HG03025 (cell line): ENCODE results near the gene COLEC12.

Experiments used
- ATAC-seq: cut with Tn5 transposase; IDR thresholded peaks from one replicate; pipeline ENCODE4 v1.9.1; 2021; ENCODE audit warnings: mild to moderate bottlenecking, moderate library complexity; ENCODE audit not compliant: unreplicated experiment, low FRiP score

COLEC12 gene

DNA sequence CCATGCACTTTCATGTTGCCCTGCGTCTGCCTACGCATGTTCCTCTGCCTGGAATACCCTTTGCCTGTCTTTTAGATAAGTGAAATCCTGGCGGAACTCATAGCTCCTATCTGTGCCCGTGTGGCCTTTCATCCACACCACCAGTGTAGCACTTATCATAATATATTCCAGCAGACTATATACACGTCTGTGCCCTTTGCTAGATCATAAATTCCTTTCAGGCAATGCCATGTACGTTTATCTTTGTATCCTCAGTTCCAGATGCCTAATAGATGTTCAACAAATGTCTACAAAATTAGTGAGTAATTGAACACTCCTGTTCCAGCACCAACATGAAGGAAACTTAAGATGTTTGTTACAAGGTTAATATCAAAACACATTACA, 106.9 kb downstream of the COLEC12 start:
- no peak for ATAC-seq

DNA sequence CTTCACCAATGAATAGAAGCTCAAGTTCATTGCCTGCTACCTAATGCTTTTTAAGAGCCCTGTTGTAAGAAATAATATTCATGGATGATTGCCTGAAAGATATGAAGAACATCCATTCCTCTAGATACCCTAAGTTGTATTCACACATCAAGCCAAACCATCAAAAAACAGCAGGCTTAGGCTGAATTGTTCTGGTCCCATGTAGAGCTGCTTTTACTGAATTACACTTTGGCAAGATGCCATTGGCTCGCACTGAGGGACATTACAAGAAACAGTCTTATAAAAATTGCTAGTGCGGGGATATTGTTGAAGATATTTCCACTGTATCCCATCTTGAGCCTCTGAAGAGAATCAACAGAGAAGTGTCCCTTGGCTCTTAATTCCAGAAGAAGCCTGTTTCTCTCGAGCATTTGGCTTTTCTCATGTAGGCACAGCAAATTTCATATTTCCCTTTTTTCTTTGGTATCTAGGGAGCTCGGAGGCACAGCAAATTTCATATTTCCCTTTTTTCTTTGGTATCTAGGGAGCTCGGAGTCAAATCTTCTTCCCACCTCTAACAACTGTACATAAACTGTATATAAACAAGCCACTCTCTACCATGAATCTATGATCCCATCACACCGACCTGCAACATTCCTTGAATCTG, 107.5 kb downstream of the COLEC12 start:
- ATAC-seq, result no peak

DNA sequence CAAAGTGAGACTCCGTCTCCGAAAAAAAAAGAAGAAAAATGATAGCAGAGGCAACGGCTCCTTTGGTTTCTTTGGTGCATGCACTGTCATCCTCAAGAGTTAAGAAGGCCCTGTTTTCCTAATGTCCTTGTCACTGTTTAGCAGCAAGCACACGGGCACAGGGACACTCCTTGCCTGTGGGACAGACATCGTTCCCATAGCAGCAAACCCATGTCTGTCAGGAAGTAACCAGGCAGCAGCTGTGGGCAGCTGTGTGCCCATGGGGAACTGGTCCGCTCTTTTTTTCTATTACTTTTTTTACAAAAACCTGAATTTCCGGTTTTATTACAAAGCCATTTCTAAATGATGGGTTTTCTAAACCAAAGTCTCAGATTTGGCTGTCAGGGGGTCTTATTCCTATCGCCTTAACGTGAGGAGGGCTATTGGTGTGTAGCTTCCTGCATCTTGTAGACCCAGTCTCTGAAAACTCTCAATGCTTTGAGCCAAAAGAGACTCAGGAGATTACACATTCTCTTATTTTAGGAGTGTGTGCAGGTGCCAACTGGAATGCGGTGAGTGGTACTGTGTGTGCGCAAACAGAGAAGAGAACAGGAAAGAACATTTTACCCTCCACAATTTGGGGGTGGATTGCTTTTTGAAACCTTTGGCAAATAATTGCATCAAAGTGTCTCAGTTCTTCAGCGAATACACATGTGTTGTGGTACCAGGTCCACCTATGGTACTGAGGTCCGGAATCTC, 109.6 kb downstream of the COLEC12 start:
- no peak for ATAC-seq

DNA sequence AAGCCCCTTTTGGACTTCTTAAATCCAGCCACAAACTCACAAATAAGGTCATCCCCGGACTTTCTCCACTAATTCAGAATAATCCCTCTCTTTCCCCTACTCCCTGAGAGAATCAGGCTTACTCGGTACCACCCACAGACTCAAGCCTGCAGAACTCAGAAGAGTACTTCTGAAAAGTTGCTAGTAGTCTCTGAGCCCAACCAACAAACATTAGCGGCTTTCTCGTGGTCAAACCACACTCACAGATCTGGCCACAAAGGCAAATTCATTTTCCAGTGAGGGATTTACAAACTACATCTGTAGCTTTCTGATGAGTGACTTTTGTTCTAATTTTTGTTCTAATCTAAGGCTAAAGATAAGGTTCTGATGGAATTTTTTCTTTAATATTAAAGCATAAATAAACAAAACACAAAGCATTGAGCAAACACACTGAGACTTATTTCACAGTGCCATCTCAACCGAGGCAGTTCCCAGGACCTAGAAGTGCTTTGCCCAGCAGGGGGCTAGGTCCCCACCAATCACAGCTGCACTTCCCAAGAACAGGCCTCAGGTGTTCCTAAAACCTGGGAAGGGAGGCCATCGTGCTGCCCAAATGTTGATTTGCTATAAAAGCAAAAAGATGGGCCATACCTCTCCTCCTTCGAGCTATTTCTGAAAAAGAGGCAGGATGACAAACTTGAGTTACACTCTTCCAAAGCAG, 110.7 kb downstream of the COLEC12 start:
- no peak for ATAC-seq

DNA sequence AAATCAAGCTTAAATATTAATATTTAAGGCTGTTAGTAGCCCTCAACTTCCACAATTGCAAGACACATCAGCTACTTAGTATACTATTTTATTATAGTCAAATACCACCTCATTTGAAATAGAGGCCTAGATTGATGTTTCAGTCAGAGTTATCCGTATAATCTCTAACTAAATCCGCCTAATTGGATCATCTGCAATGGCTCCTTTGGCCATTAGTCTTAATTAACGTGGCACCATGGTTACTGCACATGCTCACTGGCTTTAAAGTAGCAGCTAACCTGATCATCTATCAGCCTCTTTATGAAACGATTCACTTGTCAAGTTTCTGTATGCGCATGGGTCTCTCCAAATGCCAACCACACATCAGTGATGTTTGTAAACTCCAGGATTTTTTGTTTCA, 112.3 kb downstream of the COLEC12 start:
- ATAC-seq, result no peak

DNA sequence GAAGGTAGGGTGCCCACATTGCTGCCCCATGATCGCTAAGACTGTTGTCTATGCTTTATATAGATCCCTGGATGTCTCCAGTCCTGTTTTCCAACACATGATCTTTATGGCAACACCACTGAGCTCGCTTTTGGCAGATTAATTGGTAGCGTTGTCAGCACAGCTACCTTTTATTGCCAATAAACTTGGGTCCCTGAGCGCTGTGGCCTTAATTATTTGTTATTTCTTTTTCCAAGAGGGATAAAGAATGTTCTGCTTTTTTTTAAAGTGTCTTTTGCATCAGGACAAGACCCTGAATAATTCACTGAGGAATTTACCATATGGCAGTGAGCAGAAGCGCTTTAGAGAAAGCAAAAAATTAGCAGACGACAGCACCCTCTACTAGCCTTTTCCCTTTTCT, 113.5 kb downstream of the COLEC12 start:
- ATAC-seq, result no peak

DNA sequence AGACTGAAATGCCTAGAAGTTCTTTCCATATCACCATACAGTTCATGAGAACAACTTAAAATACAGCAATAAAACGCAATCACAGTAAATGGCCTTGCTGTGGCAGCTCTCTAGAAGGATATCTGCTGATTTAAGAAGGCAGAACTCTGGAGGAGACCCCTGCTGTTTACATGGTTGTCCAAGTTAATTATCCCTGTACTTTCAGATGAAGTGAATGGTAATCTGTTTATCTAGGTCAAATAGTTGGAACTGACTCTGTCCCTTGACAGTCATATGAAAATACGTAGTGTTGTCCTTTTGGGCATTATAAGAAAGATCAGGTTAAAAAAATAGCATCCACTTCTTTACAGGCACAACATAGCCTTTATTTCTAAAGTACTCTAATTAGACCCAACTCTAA, 115.6 kb downstream of the COLEC12 start:
- ATAC-seq, result no peak

DNA sequence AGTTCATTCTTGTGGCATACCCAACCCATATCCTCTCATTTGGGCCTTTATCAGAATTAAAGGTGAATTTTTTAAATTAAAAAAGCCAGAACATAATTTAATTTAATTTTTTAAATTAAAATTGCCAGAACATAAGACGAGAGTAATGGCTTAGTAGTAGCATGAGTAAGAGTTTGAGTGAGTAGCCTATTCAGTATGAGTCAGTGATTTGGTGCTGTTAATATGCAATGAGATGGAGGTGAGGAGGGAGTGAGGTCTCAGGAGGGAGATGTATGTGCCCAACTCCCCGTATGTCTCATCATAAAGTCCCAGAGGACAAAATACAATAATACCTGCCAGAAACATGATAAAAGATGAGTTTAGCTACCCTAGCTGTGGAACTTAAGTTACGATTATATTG, 117.4 kb downstream of the COLEC12 start:
- ATAC-seq, result no peak

DNA sequence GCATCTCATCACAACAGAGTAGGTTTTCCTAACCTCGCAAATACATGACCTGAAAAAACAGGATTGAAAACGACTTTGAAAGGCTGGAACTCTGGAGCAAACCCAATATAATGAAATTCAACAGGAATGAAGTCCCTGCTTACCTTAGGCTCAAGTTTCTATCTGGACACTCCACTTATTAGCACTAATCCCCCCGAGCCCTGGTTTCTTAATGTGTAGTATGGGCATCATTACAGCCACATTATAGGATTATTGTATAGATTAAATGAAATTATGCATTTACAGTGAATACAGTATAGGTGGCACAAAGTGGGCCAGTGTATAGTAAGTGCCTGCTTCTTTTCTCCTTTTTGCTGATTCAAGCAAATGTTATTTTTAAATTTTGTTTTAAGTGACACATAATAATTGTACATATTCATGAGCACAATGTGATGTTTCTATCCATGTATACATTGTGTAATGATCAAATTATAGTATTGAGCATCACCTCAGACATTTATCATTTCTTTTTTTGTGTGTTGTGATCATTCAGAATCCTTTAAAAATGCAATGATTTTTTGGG, 118.0 kb downstream of the COLEC12 start:
- ATAC-seq, result no peak

DNA sequence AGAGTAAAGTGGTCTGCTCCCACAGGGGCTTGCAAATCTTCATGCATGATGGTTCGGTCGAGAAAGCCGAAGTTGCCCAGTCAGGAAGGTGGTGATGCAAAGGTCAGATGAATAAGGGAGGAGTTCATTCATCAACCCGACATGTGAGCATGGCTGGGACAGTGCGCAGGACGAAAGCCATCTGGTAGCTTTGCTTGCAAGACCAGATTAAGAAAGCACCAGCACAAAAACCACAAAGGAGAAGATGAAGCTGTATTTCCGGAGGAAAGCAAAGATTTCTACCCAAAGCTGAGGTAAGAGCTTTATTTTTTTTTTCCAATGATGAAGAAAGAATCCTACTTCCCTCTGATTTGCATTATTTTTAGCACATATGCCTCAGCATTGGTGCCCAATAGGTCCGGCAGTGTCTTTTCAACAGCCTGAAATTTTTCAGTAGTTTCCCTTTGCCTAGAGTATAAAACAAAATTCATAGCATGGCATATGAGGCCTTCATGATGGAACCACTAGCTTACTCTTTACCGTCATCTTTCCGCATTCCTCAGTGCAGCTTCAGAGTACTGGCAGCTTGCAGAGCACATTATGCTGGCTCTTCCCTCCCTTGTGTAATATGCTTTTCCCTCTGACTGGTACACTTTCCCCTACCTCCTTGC, 120.7 kb downstream of the COLEC12 start:
- ATAC-seq, result no peak

DNA sequence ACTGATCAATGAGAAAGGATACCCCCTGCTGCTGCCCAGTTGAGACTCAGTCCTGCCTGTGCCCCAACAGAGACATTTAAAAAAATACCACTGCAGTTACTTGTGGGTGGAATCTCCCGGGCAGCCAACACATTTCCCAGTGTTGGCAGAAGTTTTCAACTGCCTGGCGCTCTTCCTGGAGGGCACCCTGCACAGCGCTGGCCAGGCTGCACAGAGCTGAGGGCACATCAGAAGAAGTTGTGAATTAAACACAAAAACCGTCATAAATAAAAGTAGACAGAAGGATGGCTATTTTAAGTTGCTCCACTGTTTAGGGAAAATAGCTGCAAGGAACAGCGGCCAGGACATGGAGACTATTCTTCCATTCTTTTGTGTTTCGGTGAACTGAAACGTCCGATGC, 122.4 kb downstream of the COLEC12 start:
- ATAC-seq, result no peak

DNA sequence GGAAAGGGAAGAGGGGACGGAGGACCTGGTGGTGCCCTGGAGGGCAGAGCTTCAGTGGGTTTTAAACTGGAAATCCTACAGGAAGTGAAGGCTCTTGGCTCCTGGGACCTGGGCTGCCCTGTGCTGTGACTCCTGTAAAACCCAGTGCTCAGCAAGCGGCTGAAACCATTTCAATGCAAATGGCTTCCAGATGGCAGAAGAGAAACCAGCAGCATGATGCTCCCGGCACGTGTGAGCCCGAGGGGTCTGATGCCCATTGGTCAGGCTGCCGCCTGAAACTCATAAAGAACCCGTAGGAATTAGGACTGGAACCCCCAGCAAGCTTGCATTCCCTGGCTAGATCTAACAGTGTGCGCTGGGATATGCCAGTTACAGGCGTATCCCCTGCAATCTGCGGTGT, 123.4 kb downstream of the COLEC12 start:
- ATAC-seq, result no peak

DNA sequence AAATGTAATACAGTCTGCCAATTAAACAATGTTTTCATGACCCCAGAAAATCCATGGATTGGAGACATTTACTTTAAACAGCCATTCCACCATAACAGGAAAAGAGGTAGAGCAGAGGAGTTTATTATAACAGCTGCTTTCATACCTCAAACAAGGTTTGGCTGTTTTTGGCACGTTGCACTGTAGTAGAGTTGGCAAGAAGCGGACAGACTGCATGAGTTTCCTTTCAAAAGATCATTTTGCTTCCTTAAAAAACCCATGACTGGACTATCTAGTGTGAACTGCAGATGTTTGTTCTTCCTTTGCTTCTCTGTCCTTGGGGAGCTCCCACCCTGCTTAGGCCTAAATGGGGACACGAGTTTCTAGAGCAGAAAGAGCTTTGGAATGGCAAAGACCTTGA, 124.2 kb downstream of the COLEC12 start:
- no peak for ATAC-seq

DNA sequence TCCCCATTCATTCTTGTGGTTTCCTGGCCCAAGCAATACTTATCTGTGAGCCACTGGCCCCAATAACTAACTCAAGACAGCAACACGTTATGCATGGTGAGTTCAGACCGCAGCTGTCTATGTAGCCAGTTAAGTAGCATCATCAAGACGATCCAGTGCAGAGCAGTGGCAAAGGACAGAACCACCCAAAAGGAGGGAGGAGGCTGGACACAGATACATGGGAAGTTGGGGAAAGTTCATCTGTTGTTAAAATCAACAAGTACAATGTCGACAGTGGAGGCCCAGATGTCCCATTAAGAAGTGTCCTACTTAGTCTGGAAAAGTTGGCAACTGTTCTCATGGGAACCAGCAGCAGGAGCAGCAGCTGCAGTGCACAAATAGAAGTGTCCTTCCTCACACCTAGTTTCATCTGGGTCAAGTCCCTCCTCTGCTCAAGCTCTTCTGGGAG, 125.8 kb downstream of the COLEC12 start:
- no peak for ATAC-seq

DNA sequence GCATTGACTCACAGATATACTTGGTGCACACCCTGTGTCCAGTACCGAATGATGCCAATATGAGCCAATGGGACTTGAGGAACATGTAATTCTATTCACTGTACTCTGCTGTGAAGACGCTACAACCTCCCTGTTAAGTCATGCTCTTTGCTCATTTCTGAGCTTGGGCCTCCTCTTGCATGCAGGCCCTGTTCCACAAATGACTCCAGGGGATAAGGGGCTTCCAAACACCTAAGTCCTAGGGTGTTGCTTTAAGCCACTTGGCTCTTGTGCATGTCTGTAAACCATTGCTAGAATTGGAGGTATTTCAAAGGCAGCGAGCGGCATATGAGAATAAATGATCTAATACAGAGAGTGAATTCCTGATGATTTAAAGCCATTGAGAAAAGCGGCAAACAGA, 126.7 kb downstream of the COLEC12 start:
- ATAC-seq, result no peak

DNA sequence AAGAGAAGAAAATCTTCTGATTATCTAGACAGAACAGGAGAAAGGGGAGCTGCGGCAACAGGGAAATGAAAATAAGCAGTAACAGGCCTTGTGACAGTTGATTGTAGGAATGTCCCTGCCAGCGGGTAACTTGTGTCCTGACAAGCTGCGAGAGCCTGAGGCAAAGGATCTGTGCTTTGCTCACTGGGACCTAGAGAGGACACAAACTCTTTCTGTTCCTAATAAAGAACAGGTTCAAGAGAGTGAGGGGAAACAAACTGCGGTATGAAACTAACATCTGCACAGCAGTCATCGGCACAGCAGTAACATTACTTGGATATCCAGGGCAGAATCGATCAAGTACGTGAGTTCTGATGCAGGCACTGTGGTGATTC, 128.9 kb downstream of the COLEC12 start:
- ATAC-seq, result no peak

DNA sequence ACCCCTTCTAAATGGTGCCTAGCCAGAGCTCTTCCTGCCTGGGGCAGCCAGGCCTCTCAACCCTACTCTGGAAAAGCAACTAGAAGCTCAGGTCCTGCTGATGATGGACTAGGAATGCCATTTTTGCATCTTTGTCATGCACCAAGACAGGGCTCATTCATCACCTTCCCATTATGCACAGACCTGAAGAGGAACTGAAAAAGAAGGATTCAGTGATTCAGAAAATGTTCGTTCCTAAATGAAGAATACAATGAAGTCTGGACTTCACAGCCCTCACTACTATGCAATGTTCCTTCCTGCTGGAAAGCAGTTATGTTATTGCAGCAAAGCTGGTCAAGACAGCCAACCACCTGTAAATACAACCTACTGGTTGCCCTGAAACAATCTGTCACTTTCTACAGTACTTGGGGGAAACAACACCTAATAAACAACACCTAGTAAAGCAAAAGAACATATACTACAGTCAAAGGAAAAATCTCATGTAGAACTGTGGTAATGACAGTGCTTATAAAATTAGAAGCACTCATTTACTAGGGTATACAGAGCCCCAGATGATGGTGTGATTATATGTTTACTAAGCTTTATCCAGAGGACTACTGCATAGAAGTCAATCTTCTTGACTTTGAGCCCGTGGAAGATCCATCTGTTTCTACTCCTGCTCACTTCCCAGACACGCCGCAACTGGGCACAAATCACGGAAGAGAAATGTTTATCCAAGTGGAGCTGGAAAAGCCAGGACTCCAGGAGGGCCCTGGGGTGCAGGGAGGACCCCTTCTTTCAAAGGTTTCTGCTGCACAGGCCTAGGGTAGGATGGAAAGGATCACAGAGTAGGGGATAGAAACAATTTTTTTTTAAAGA, 129.5 kb downstream of the COLEC12 start:
- no peak for ATAC-seq

DNA sequence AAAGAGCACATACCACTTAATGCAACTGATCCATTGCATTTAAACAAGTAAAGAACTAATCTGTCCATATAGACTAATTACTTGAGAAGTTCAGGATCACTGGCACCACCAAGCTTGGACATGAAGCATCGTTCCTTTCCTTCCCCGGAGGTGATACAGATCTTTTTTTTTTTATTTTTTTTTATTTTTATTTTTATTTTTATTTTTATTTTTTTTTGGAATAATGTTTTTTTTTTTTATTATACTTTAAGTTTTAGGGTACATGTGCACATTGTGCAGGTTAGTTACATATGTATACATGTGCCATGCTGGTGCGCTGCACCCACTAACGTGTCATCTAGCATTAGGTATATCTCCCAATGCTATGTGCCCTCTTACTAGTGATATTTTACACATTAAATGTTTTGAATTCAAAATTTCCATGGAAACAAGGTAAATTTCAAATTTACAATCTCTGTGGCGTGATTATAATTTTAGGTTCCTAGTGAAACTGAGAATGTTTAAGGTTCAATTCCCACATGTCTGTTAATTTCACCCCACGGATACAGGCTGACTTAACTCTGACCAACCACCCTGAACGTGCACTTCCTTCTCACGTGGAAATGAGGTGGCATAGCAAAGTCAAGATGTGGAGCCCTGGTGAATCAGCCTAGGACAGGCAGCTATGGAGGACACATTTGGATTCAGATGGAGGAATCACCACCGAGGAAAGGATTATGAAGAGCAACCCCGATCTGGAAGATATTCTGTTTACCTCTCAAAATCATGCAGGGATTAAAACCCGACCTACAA, 131.1 kb downstream of the COLEC12 start:
- no peak for ATAC-seq

DNA sequence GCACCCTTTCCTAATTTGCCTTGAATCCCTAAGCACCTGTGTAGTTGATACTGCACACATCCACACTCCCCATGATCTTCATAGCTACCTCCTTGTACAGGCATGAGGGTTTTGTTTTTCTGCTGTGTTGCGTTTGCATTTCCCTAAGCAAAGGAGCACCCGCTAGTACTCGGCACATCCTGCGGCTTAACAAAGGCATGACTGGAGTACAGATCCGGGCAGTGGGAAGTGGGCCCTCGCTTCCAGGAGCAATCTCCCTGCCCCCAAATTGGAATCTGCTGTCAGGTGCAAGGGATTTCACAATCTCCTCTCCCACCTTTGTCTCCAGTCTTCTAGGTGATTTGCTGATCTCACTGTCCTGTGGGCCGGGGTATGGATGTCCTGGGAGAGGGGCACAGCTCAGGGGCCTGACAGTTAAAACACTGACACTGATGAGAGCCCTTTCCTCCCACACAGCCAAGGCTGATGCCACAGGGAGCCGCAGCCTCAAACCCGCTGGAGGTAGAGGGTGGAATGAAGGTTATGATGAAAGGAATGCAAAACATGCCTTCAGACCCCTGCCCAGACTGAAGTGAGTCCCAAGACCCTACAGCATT, 133.9 kb downstream of the COLEC12 start:
- ATAC-seq, result no peak
